Measurements from ENCODE around the gene GNA14. TPM values are rescaled to one million over a fixed set of nuclear protein-coding genes. Genes with fewer than 3 reads are reported as not detected.

Gene GNA14
- total RNA-seq, 1 experiment from 2014 or later, result 0.37 TPM

DNA sequence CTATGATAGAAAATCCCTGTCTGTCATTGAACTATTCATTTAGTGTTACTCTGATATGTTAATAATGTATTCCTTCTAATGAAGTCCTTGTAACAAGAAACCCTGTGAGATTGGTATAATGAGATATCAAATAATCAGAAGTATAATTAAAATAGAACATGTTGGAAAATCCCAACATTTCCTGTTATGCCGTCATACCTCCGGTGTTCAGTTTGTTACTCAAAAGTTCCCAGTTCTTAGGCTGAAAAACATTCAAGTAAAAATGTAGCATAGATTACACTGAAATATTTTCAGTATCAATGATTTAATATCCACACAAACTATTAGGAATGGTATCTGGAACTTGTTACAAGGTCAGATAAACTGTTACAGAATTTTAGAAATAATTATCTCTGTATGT lies 227.5 kb downstream of the GNA14 start:
- Mint-ChIP-seq H3K27me3 (ENCODE audit: low read depth) (no peaks in the 10 kb centered on the region), H3K4me1 (no peaks in the 10 kb centered on the region; a peak in 1 of 4 replicates), H3K36me3 (ENCODE audit: insufficient read depth in 1 of 3, low read depth in 3 of 3) (no peaks in the 10 kb centered on the region; a peak in 2 of 7 replicates), H3K27ac (no peak overlapping the region), H3K4me3 (no peak overlapping the region), H3K9me3 (no peaks in the 10 kb centered on the region; a peak in 1 of 5 replicates)
- Histone ChIP-seq H3K14ac (ENCODE audit: insufficient read depth, low read length) (no peak overlapping the region), H4K20me1 (ENCODE audit: control insufficient read depth, insufficient read depth, insufficient read length) (no peaks in the 10 kb centered on the region), H3K23ac (ENCODE audit: insufficient read length, low read depth, low read length) (no peak overlapping the region), H2BK20ac (ENCODE audit: low read depth, low read length, poor library complexity, severe bottlenecking) (no peak overlapping the region), H3K9ac (ENCODE audit: extremely low read depth, insufficient read length, low read length) (no peak overlapping the region), H3K27me3 (ENCODE audit: insufficient read depth, low read length) (no peaks in the 10 kb centered on the region), H2BK120ac (ENCODE audit: low read depth, low read length, poor library complexity, severe bottlenecking) (no peak overlapping the region), H3K56ac (ENCODE audit: insufficient read length, low read depth, low read length) (no peak overlapping the region), H3K4me1 (ENCODE audit: insufficient read depth, low read length) (no peaks in the 10 kb centered on the region), H2BK15ac (ENCODE audit: low read depth, low read length) (no peak overlapping the region), H3T11ph (ENCODE audit: low read length) (no peak overlapping the region), H3K27ac (ENCODE audit: insufficient read length, low read depth, low read length) (no peak overlapping the region), H3K4ac (ENCODE audit: low read depth, low read length) (no peak overlapping the region), H3K79me1 (ENCODE audit: insufficient read depth, low read depth, low read length, poor library complexity, severe bottlenecking) (no peaks in the 10 kb centered on the region), H2AK5ac (ENCODE audit: insufficient read length, low read length) (no peak overlapping the region), H3K18ac (ENCODE audit: insufficient read length, low read depth, low read length) (no peak overlapping the region), H4K8ac (replicated peaks; ENCODE audit: insufficient read length, low read depth, low read length) (no peak overlapping the region), H2BK5ac (ENCODE audit: insufficient read length, low read length) (no peak overlapping the region), H3K79me2 (ENCODE audit: insufficient read depth, low read length) (no peaks in the 10 kb centered on the region), H2BK12ac (ENCODE audit: insufficient read length, low read depth, low read length) (no peak overlapping the region), H4K5ac (ENCODE audit: insufficient read length, low read depth, low read length) (no peak overlapping the region), H3K4me2 (ENCODE audit: insufficient read depth, insufficient read length, low read length) (no peak overlapping the region), H3K9me3 (ENCODE audit: control insufficient read depth, low read depth, low read length) (no peaks in the 10 kb centered on the region), H2AFZ (ENCODE audit: low read length) (no peak overlapping the region), H3K23me2 (ENCODE audit: insufficient read length, low read depth, low read length, poor library complexity, severe bottlenecking) (no peaks in the 10 kb centered on the region), H4K91ac (ENCODE audit: insufficient read length, low read depth, low read length) (no peak overlapping the region)
- no CpG with 5 or more reads among the region's 2 CpGs for WGBS (ENCODE audit: extremely low coverage, insufficient read length, low lambda C conversion rate)
- DNase-seq, result no peak
- TF ChIP-seq CTCF (conservative IDR thresholded peaks at IDR 0.05), result no peak
